Activated CD4-positive, alpha-beta T cell treated with anti-CD3 and anti-CD28 coated beads for 36 hours (primary cell): ENCODE data around the gene ZNF20. TPM values are rescaled to one million over a fixed set of nuclear protein-coding genes. Genes with fewer than 3 reads are reported as not detected.

ENCODE experiments used
- ATAC-seq: fragments of 200-7000 bp; cut with Tn5 transposase; one replicate; pipeline ENCODE4 v1.10.0; 2021; ENCODE audit warnings: mild to moderate bottlenecking, moderate library complexity
- CTCF ChIA-PET: fragments of 350-600 bp; sonication (Branson Sonifier 250); formaldehyde crosslinking; loops from one replicate; lab custom pipeline; 2021; ENCODE audit warnings: antibody characterized with exemption; lab: Charles Lee
- POLR2A ChIA-PET: fragments of 350-600 bp; sonication (Branson Sonifier 250); formaldehyde crosslinking; loops from one replicate; lab custom pipeline; 2021; ENCODE audit warnings: antibody characterized with exemption, inconsistent platforms; lab: Charles Lee
- DNase-seq: peaks from one replicate; pipeline ENCODE4 v3.0.0-alpha.2; 2020
- H3K27ac Mint-ChIP-seq: one replicate; pipeline ENCODE4 v1.8.0; 2021; ENCODE audit warnings: mixed read lengths
- H3K27me3 Mint-ChIP-seq: one replicate; pipeline ENCODE4 v1.8.0; 2021; ENCODE audit warnings: mixed read lengths
- H3K36me3 Mint-ChIP-seq: one replicate; pipeline ENCODE4 v1.8.0; 2021; ENCODE audit warnings: low read depth, mixed read lengths
- H3K4me1 Mint-ChIP-seq: one replicate; pipeline ENCODE4 v1.8.0; 2021; ENCODE audit warnings: mixed read lengths
- H3K4me3 Mint-ChIP-seq: one replicate; pipeline ENCODE4 v1.8.0; 2021; ENCODE audit warnings: mild to moderate bottlenecking, moderate library complexity, mixed read lengths
- H3K9me3 Mint-ChIP-seq: one replicate; pipeline ENCODE4 v1.8.0; 2021; ENCODE audit warnings: low read depth, mixed read lengths
- intact Hi-C, 2 experiments: fragments of 100-400 bp; cut with DNase I in 1 of 2; cut with micrococcal nuclease in 1 of 2; formaldehyde crosslinking; loops; one replicate each; pipeline versions ENCODE4 v1.14.2 to v1.15.1; 2022 to 2024; cut with DNase I, micrococcal nuclease
- total RNA-seq, 2 experiments: library from RNA; stranded (reverse); gene quantifications; one replicate each; pipeline ENCODE4 v1.2.3, GENCODE V29; 2021

ZNF20 gene
- total RNA-seq, 2 experiments from 2014 or later, result 3.2 to 3.3 TPM

DNA sequence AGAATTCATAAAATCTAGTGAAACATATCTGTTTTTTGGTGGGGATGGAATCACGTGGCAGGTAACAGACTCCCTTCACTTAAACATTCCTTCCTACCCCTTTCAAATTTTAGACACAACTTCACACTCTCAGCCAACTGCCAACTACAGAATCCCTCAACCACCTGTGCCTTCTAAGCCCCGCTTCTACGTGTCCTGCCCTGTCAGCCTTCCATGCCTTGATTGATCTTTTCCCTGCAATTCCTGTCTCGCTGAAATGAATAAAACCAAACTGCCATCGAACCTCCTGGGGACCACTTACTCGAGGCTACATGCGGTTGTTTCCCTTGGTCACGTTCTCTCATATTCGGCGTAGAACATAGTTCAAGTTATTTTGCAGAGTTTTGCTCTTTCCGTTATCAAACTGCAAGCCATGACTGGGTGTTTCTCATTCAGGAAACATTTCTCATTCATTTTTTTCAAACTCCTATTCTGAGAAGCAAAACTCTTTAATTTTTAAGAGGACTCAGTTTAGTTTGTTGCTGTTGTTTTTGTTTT, 15.2 kb upstream of the ZNF20 start:
- Mint-ChIP-seq H3K27me3 (no peaks in the 10 kb centered on the region), H3K9me3 (no peaks in the 10 kb centered on the region), H3K36me3 (peaks cover 6% of the 10 kb centered on the region), H3K27ac (no peak overlapping the region), H3K4me1 (peaks cover 9% of the 10 kb centered on the region), H3K4me3 (peak overlapping the region; percentile 90)
- no peak for ATAC-seq
- CTCF ChIA-PET, result no interaction called here
- POLR2A ChIA-PET, result no interaction called here
- no peak for DNase-seq
- intact Hi-C loops, result no loop called here

DNA sequence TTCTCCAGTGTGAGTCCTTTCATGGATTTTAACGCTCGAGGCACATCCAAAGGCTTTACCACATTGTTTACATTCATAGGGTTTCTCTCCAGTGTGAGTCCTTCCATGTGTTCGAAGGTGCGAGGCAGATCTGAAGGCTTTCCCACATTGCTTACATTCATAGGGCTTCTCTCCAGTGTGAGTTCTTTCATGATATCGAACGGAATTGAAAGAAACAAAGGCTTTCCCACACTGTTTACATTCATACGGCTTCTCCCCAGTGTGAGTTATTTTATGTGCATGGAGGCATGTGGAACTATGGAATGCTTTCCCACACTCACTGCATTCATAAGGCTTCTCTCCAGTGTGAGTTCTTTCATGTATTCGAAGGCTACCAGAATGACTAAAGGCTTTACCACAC, 5.2 kb upstream of the ZNF20 start:
- POLR2A ChIA-PET, result no interaction called here

DNA sequence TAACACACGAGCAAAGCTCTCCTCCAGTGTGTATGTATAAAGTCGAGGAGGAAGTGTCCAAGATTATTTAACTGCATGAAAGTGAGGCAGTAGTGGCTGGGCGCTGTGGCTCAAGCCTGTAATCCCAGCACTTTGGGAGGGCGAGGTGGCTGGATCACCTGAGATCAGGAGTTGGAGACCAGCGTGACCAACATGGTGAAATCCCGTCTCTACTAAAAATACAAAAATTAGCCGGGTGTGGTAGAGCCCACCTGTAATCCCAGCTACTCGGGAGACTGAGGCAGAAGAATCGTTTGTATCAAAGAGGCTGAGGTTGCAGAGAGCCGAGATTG, 1.2 kb upstream of the ZNF20 start:
- CTCF ChIA-PET, result interaction anchor here (0.6 to 3.1 kb wide), 14 partner anchors 34 to 260 kb away, joined by 3 to 50 read pairs (median 6); partner anchors contain the start of genes ZNF433 and ZNF700
- no peak overlapping the region for H3K27ac Mint-ChIP-seq

More for the DNA sequence above, 5.2 kb upstream of the ZNF20 start:
- Mint-ChIP-seq H3K4me3 (no peak overlapping the region), H3K27ac (no peak overlapping the region), H3K4me1 (peaks cover 10% of the 10 kb centered on the region), H3K27me3 (no peaks in the 10 kb centered on the region), H3K36me3 (peaks cover 34% of the 10 kb centered on the region), H3K9me3 (peaks cover 17% of the 10 kb centered on the region)
- CTCF ChIA-PET, result interaction anchor here (1.3 to 1.4 kb wide), 2 partner anchors 86 to 222 kb away, joined by 4 to 6 read pairs; no protein-coding TSS in a partner anchor
- intact Hi-C loops, result no loop called here
- DNase-seq (no peak), ATAC-seq (no peak)

DNA sequence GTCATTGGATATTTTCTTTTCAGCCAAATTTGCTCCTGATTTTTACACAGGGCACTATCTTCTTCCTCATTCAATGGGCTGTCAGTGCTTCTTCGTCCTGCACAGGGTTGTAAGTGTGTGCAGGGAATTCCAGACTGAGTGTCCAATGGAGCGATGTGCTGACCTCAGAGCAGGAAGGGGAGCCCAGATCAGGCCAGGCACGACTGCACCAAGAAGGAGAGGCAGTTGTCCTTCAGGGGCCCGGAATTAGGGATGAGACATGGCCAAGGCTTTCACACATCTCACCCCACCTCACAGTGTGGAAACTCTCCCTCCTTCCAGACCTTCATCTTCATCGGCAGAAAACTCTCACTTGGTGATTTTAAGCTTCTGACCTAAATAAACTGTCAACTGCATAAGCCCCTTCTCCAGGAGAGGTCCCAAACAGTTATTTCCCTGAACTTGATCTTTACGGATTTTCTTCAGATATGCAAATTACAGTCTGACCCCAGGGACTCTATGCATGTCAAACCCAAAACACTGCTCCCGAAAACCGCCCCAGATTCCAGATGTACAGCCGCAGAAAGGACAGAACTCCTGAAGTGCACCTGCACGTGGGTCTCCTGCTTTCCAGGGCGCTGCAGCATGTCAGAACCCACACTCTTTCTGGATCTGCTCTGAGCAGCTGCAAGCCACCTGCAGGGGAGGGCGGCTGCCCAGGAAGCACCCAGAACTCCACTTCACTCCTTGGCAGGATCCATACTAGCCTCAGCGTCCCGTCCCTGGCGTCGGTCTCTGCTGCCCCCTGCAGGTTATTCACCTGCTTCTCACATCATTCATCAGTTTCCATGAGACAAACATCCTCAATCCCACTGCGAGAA, 625 bp upstream of the ZNF20 start:
- ChIA-PET CTCF (interaction anchor here (0.6 to 3.1 kb wide), 31 partner anchors 14 to 343 kb away, joined by 3 to 50 read pairs (median 4); partner anchors contain the start of genes ZNF136, ZNF433, ZNF491 and ZNF625), POLR2A (interaction anchor here (0.6 to 1.4 kb wide), 4 partner anchors 50 to 154 kb away, joined by 3 to 7 read pairs (median 6); no protein-coding TSS in a partner anchor)
- H3K9me3 Mint-ChIP-seq, result peaks cover 9% of the 10 kb centered on the region
- peak overlapping the region; percentile 69 for H3K27ac Mint-ChIP-seq
- peak; percentile 68 for ATAC-seq
- H3K4me1 Mint-ChIP-seq, result peaks cover 32% of the 10 kb centered on the region
- peak overlapping the region; percentile 91 for H3K4me3 Mint-ChIP-seq
- H3K36me3 Mint-ChIP-seq, result peaks cover 29% of the 10 kb centered on the region
- intact Hi-C loops, result loop anchor here (1.0 kb wide), 11 partner anchors 22 to 343 kb away; partner anchors contain the start of genes ZNF439 (in 1 of the 2) and ZNF491 (in 1 of the 2)
- no peaks in the 10 kb centered on the region for H3K27me3 Mint-ChIP-seq
- DNase-seq, result peak; percentile 93

More for the DNA sequence above, 1.2 kb upstream of the ZNF20 start:
- ATAC-seq, result no peak
- peaks cover 32% of the 10 kb centered on the region for H3K4me1 Mint-ChIP-seq
- intact Hi-C loops, result loop anchor here (1.0 kb wide), 9 partner anchors 51 to 344 kb away; partner anchors contain the start of genes ZNF439 (in 1 of the 2) and ZNF491 (in 1 of the 2)
- peaks cover 32% of the 10 kb centered on the region for H3K36me3 Mint-ChIP-seq
- peaks cover 13% of the 10 kb centered on the region for H3K9me3 Mint-ChIP-seq
- POLR2A ChIA-PET, result interaction anchor here (1.4 kb wide), 1 partner anchor 51 kb away, joined by 7 read pairs; no protein-coding TSS in a partner anchor
- H3K4me3 Mint-ChIP-seq, result peak overlapping the region; percentile 91
- no peak for DNase-seq
- no peaks in the 10 kb centered on the region for H3K27me3 Mint-ChIP-seq

DNA sequence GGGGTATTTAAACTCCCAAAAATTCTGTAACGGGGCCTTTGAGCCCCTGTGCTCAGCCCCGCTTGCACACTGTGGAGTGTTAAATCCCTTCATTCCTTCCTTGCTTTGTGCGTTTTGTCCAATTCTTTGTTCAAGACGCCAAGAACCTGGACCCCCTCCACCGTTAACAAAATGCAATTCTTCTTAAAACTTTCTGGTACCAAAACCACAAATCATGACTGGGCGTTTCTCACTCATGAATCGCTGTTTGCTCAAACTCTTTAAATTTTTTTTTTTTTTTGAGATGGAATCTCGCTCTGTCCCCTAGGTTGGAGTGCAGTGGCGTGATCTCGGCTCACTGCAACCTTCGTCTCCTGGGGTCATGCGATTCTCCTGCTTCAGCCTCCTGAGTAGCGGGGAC, 881 bp downstream of the ZNF20 start:
- DNase-seq (no peak), ATAC-seq (no peak)
- POLR2A ChIA-PET, result no interaction called here
- H3K27me3 Mint-ChIP-seq, result no peaks in the 10 kb centered on the region
- peaks cover 35% of the 10 kb centered on the region for H3K36me3 Mint-ChIP-seq
- CTCF ChIA-PET, result interaction anchor here (0.7 to 3.1 kb wide), 5 partner anchors 48 to 341 kb away, joined by 4 to 50 read pairs (median 10); partner anchors contain the start of gene ZNF491
- no peak overlapping the region for H3K27ac Mint-ChIP-seq
- intact Hi-C loops, result no loop called here
- peak overlapping the region; percentile 91 for H3K4me3 Mint-ChIP-seq
- peaks cover 32% of the 10 kb centered on the region for H3K4me1 Mint-ChIP-seq
- peaks cover 2% of the 10 kb centered on the region for H3K9me3 Mint-ChIP-seq

DNA sequence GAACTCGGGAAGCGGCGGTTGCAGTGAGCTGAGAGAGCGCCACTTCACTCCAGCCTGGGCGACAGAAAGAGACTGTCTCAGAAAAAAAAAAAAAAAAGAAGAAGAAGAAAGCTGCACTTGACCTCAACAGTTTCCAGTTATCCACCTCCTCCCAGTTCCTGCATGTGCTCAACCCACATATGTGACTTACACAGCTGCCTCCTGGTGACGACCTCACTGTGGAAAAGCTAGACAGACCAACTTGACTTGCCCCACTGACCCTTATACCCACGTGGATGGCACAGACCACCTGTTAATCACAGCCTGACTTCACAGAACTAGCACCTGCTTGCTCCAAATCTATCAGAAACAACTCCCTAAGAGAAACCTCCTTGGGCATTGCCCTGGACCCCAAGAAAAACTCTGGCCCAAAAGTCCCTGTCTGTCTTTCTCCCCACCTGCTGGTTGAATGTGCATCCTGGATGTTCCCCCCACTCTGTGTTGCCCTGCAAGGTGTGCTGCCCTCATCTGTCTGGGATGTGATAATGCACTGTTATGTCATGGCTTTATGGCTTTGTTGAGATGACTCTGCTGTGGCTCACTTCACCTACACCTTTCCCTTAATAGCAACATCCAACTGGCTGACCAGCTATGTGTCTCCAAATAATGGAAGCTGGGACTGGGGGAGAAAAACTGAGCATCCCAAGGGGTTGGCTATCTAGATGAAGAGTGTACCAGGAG, 2.8 kb downstream of the ZNF20 start:
- Mint-ChIP-seq H3K9me3 (peaks cover 15% of the 10 kb centered on the region), H3K4me3 (no peak overlapping the region), H3K27ac (peak overlapping the region; percentile 43), H3K4me1 (peaks cover 32% of the 10 kb centered on the region), H3K36me3 (peaks cover 53% of the 10 kb centered on the region), H3K27me3 (no peaks in the 10 kb centered on the region)
- DNase-seq (peak; percentile 55), ATAC-seq (peak; percentile 33)
- intact Hi-C loops, result no loop called here
- POLR2A ChIA-PET, result no interaction called here
- CTCF ChIA-PET, result interaction anchor here (0.6 to 2.5 kb wide), 8 partner anchors 11 to 340 kb away, joined by 3 to 11 read pairs (median 3); no protein-coding TSS in a partner anchor

DNA sequence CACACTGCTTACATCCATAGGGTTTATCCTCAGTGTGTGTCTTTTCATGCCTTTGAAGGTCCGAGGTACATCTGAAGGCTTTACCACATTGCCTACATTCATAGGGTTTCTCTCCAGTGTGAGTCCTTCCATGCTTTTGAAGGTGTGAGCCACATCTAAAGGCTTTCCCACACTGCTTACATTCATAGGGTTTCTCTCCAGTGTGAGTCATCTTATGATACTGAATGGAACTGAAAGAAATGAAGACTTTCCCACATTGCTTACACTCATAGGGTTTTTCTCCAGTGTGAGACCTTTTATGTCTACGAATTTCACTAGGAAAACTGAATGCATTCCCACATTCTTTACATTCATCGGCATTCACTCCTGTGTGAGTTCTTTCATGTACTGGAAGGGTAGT, 7.1 kb downstream of the ZNF20 start:
- Mint-ChIP-seq H3K27ac (no peak overlapping the region), H3K27me3 (no peaks in the 10 kb centered on the region), H3K4me3 (no peak overlapping the region), H3K4me1 (peaks cover 10% of the 10 kb centered on the region), H3K36me3 (peaks cover 66% of the 10 kb centered on the region), H3K9me3 (peaks cover 27% of the 10 kb centered on the region)
- ATAC-seq, result no peak
- ChIA-PET CTCF (interaction anchor here (0.6 kb wide), 1 partner anchor 72 kb away, joined by 3 read pairs; no protein-coding TSS in a partner anchor), POLR2A (no interaction called here)
- intact Hi-C loops, result loop anchor here in 1 of 2 experiments (2.0 kb wide), 1 partner anchor 20 kb away; no protein-coding TSS in a partner anchor
- DNase-seq, result no peak

DNA sequence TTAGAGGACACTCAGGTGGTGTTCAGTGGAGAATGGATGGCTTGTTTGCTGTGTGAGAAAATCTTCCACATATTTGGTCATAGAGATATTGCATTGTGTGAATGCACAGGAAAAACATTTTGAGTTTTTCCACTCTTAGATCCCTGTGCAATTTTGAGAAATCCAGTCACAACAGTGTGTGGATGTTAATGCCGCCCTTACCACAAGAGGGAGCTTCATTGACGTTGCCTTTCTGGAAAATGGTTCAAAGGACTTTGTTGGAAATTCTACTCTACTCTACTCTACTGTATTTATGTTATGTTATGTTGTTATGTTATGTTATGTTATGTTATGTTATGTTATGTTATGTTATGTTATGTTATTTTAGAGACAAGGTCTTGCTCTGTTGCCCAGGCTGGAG, 13.4 kb downstream of the ZNF20 start:
- intact Hi-C loops, result no loop called here
- Mint-ChIP-seq H3K4me1 (no peaks in the 10 kb centered on the region), H3K4me3 (no peak overlapping the region), H3K27ac (no peak overlapping the region), H3K9me3 (peaks cover 10% of the 10 kb centered on the region), H3K27me3 (no peaks in the 10 kb centered on the region), H3K36me3 (peaks cover 12% of the 10 kb centered on the region)
- POLR2A ChIA-PET, result no interaction called here
- ATAC-seq (no peak), DNase-seq (peak; percentile 39)
- CTCF ChIA-PET, result interaction anchor here (0.6 to 1.2 kb wide), 7 partner anchors 11 to 329 kb away, joined by 3 to 4 read pairs (median 3); partner anchors contain the start of gene ZNF20

DNA sequence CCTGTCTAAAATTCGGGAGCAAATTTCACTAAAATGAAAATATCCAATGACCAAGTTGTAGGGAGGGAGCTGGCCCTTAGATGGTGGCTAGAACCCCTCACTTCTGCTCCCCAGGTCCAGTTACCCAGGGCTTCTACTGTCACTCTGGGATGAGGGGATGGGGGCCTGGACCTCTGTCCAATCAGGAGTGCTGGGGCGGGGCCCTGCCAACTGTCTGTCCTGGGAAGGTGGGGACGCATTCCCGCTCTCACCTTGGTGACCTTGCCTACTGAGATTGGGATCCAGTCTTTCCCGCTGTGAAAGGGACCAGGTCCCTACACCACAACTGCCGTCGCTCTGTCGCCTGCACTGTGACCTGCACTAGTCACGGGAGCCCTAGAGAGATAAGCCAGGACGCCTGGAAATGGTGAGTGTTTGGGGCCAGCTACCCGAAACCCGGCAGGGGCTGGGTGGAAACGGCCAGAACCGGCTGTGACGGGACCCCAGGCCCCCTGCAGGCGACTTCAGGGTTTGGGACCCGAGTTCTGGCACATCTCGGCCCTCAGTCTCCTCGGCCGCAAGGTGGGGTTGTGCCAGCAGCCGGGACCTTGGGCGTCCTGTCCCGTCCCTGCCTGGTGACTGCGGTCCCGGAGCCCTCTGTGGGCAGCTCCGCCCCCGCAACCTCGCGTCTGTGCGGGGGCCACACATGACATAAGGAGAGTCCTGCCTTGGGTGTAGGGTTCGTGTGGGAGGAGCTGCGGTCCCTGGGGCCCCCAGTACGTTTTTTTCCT, 22.8 kb downstream of the ZNF20 start:
- H3K4me1 Mint-ChIP-seq, result peaks cover 18% of the 10 kb centered on the region
- H3K4me3 Mint-ChIP-seq, result no peak overlapping the region
- H3K27me3 Mint-ChIP-seq, result no peaks in the 10 kb centered on the region
- CTCF ChIA-PET, result interaction anchor here (0.7 kb wide), 1 partner anchor 41 kb away, joined by 3 read pairs; no protein-coding TSS in a partner anchor
- H3K9me3 Mint-ChIP-seq, result peaks cover 13% of the 10 kb centered on the region
- no peak for ATAC-seq
- POLR2A ChIA-PET, result no interaction called here
- intact Hi-C loops, result no loop called here
- H3K27ac Mint-ChIP-seq, result no peak overlapping the region
- no peak for DNase-seq
- H3K36me3 Mint-ChIP-seq, result peaks cover 18% of the 10 kb centered on the region

DNA sequence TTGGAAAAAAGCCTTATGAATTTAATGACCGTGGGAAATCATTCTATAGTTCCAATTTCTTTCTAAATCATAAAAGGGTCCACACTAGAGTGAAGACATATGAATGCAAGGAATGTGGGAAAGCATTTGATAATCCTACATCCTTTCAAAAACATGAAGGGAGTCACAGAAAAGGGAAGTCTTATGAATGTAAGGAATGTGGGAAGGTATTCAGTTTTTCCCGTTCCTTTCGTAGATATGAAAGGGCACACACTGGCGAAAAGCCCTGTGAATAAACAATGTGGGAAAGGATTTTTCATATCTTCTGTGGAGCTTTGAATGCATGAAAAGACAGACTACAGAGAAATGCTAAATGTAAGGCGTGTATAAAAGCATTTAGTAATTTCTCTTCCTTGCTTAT, 27.0 kb downstream of the ZNF20 start:
- intact Hi-C loops, result loop anchor here in 1 of 2 experiments (2.0 kb wide), 1 partner anchor 20 kb away; no protein-coding TSS in a partner anchor
- H3K9me3 Mint-ChIP-seq, result peaks cover 17% of the 10 kb centered on the region
- ChIA-PET CTCF (interaction anchor here (0.7 kb wide), 1 partner anchor 500 kb away, joined by 3 read pairs; no protein-coding TSS in a partner anchor), POLR2A (no interaction called here)
- H3K36me3 Mint-ChIP-seq, result peaks cover 44% of the 10 kb centered on the region
- peaks cover 30% of the 10 kb centered on the region for H3K4me1 Mint-ChIP-seq
- no peaks in the 10 kb centered on the region for H3K27me3 Mint-ChIP-seq
- H3K4me3 Mint-ChIP-seq, result no peak overlapping the region
- ATAC-seq (no peak), DNase-seq (no peak)
- H3K27ac Mint-ChIP-seq, result peak overlapping the region; percentile 30
